Muscle of back (tissue), 11 donors: ENCODE measurements around the gene ADAT2. TPM values are rescaled to one million over a fixed set of nuclear protein-coding genes. Genes with fewer than 3 reads are reported as not detected.
A peak's percentile ranks its signal among the peaks of the same experiment; 100 is the strongest.

Experiments used
- DNase-seq, 3 donors: peaks; one replicate each; pipeline versions ENCODE4 v3.0.0 to v3.0.0-alpha.2; 2013
- polyA plus RNA-seq, 10 donors: library from polyadenylated mRNA; unstranded; fragments of 120-200 nt; gene quantifications; one replicate each; pipeline ENCODE4 v1.2.1, GENCODE V29; 2013; ENCODE audit not compliant: insufficient read length in 10 of 10

ADAT2 gene
- polyA plus RNA-seq, 10 donors = 4.9 to 22.7 (median 9.2) TPM

- DNase-seq = peak in 2 of 3 donors; percentile 32 to 61
Observed at GRCh38 chr6:143399176-143399575, 51.3 kb downstream of the ADAT2 start.

GRCh38 chr6:143397227-143398222, 53.0 kb downstream of the ADAT2 start:
- peak; percentile 51 to 72 (median 52) for DNase-seq

GRCh38 chr6:143396497-143397226, 53.8 kb downstream of the ADAT2 start:
- peak in 2 of 3 donors; percentile 15 to 43 for DNase-seq

GRCh38 chr6:143395699-143396098, 54.8 kb downstream of the ADAT2 start:
- no peak for DNase-seq

- DNase-seq = no peak
Observed at GRCh38 chr6:143394389-143394788, 56.1 kb downstream of the ADAT2 start.

GRCh38 chr6:143390278-143390677, 60.2 kb downstream of the ADAT2 start:
- DNase-seq = no peak

GRCh38 chr6:143385636-143386035, 64.9 kb downstream of the ADAT2 start:
- no peak for DNase-seq

GRCh38 chr6:143376861-143377260, 73.6 kb downstream of the ADAT2 start:
- no peak for DNase-seq

GRCh38 chr6:143376375-143376774, 74.1 kb downstream of the ADAT2 start:
- DNase-seq = no peak

GRCh38 chr6:143375022-143375585, 75.4 kb downstream of the ADAT2 start:
- no peak for DNase-seq

- DNase-seq = no peak
Observed at GRCh38 chr6:143374014-143374413, 76.5 kb downstream of the ADAT2 start.

Other genes with a start within 250 kb of the ADAT2 start
- 10 to 100 TPM; 14.1 to 21.1 (median 17.3) TPM for gene PEX3, start 110 bp upstream of the ADAT2 start, polyA plus RNA-seq
- gene FUCA2, start 61.0 kb upstream of the ADAT2 start, polyA plus RNA-seq = 10 to 100 TPM; 22.0 to 37.3 (median 28.3) TPM
- 10 to 100 TPM; 26.6 to 48.8 (median 37.5) TPM for gene PHACTR2, start 227.3 kb upstream of the ADAT2 start, polyA plus RNA-seq